Upper lobe of right lung (tissue), 1 donor: Measurements from ENCODE around the gene NRROS. TPM values are rescaled to one million over a fixed set of nuclear protein-coding genes. Genes with fewer than 3 reads are reported as not detected.

Source experiments
- ATAC-seq: fragments of 200-7000 bp; cut with Tn5 transposase; one replicate; pipeline ENCODE4 v1.9.1; 2020; ENCODE audit warnings: mild to moderate bottlenecking, moderate library complexity
- DNase-seq: peaks from one replicate; pipeline ENCODE4 v3.0.0-alpha.2; 2020
- H3K27ac ChIP-seq: fragments of 200-600 bp; one replicate; pipeline ENCODE4 v1.8.0; 2022
- H3K27me3 ChIP-seq: fragments of 200-600 bp; one replicate; pipeline ENCODE4 v1.8.0; 2022; ENCODE audit warnings: mild to moderate bottlenecking
- H3K36me3 ChIP-seq: fragments of 200-600 bp; one replicate; pipeline ENCODE4 v1.8.0; 2022
- H3K4me1 ChIP-seq: fragments of 200-600 bp; one replicate; pipeline ENCODE4 v1.8.0; 2022
- H3K4me3 ChIP-seq: fragments of 200-600 bp; one replicate; pipeline ENCODE4 v1.8.0; 2022; ENCODE audit warnings: mild to moderate bottlenecking
- H3K9me3 ChIP-seq: fragments of 200-600 bp; one replicate; pipeline ENCODE4 v1.8.0; 2022
- intact Hi-C: fragments of 100-400 bp; cut with DNase I; formaldehyde crosslinking; loops from one replicate; pipeline ENCODE4 v1.11.0; 2022
- total RNA-seq: library from RNA; stranded (reverse); fragmentation: NEBNext Ultra II Directional; extraction: Animal tissue kit (Norgen Biotek cat#: 25700); gene quantifications from one replicate; pipeline ENCODE4 v1.2.1, GENCODE V29; 2021
- TF ChIP-seq, protein P1 (sequence below): fragments of 200-600 bp; IDR thresholded peaks from one replicate; pipeline ENCODE4 v1.8.0; 2022; ENCODE audit warnings: antibody characterized with exemption
- donor health status: DM: no; HTN: yes; CAD: no; lungs with severe emphysema.

The NRROS gene
- total RNA-seq, 1 donor from 2014 or later: 19.5 TPM

DNA sequence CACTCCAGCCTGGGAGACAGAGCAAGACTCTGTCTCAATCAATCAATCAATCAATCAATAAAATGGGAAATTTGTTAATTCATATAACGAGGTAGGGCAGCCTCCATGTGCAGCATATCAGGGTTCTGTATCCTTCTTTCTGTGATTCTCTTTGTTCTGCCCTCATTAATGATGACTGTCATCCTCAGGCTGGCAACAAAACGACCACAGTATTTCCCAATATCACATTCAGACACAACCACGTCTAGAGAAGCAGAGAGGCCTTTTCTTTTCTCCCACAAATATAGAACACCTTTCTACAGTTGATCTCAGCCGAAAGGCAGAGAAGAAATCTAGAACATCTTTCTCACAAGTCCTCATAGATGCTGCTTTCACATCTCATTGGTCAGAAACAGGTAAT is 61.3 kb downstream of the NRROS start:
- no peak overlapping the region for H3K4me3 ChIP-seq
- intact Hi-C loops: no loop called here
- H3K27ac ChIP-seq: no peak overlapping the region
- DNase-seq: no peak
- H3K36me3 ChIP-seq: no peaks in the 10 kb centered on the region
- ATAC-seq: no peak
- TF ChIP-seq, protein P1, sequence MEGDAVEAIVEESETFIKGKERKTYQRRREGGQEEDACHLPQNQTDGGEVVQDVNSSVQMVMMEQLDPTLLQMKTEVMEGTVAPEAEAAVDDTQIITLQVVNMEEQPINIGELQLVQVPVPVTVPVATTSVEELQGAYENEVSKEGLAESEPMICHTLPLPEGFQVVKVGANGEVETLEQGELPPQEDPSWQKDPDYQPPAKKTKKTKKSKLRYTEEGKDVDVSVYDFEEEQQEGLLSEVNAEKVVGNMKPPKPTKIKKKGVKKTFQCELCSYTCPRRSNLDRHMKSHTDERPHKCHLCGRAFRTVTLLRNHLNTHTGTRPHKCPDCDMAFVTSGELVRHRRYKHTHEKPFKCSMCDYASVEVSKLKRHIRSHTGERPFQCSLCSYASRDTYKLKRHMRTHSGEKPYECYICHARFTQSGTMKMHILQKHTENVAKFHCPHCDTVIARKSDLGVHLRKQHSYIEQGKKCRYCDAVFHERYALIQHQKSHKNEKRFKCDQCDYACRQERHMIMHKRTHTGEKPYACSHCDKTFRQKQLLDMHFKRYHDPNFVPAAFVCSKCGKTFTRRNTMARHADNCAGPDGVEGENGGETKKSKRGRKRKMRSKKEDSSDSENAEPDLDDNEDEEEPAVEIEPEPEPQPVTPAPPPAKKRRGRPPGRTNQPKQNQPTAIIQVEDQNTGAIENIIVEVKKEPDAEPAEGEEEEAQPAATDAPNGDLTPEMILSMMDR: no peak
- no peaks in the 10 kb centered on the region for H3K27me3 ChIP-seq
- no peaks in the 10 kb centered on the region for H3K9me3 ChIP-seq
- no peaks in the 10 kb centered on the region for H3K4me1 ChIP-seq

DNA sequence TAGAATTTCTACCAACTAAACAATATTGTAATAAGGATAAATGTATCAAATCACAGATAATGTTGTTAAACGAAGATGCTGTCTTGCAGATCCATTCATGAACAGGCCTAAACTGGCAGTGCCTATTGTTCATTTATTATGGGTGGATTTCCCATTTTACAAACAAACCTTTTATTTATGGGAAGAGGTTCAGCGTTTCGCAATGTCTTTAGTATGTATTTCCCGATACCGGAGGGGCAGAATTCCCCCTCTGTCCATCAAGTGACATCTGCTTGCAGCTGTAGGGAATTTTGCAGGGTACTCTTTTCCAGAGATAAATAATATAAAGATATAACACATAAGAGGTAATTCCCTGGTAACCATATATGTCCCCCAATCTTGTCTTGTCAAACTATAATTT is 66.8 kb downstream of the NRROS start:
- Histone ChIP-seq H3K4me1 (peaks cover 5% of the 10 kb centered on the region), H3K4me3 (no peak overlapping the region)
- TF ChIP-seq, protein P1: no peak

DNA sequence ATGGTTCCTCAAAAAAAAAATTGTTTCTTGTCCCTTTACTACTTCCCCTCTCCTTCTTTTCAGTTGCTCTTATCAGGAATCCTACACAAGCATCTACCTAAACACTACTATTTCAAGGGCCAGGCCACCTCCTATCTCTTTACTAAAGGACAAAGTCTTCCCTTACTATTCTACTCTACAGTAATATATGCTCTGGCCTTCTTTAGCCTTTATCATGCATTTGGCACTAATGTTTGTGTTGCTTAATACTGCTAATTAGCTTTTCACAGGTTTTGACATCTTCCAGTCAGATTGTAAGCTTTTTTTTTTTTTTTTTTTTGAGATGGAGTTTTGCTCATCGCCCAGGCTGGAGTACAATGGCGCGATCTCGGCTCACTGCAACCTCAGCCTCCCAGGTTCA is 67.2 kb downstream of the NRROS start:
- intact Hi-C loops: no loop called here
- Histone ChIP-seq H3K4me1 (peaks cover 7% of the 10 kb centered on the region), H3K36me3 (no peaks in the 10 kb centered on the region), H3K4me3 (no peak overlapping the region), H3K27me3 (no peaks in the 10 kb centered on the region), H3K9me3 (no peaks in the 10 kb centered on the region), H3K27ac (no peak overlapping the region)
- DNase-seq (no peak), ATAC-seq (no peak)
- TF ChIP-seq, protein P1: no peak

More for the DNA sequence above, 66.8 kb downstream of the NRROS start:
- ATAC-seq: no peak
- intact Hi-C loops: no loop called here
- Histone ChIP-seq H3K27me3 (no peaks in the 10 kb centered on the region), H3K9me3 (no peaks in the 10 kb centered on the region), H3K36me3 (no peaks in the 10 kb centered on the region), H3K27ac (no peak overlapping the region)
- DNase-seq: no peak

DNA sequence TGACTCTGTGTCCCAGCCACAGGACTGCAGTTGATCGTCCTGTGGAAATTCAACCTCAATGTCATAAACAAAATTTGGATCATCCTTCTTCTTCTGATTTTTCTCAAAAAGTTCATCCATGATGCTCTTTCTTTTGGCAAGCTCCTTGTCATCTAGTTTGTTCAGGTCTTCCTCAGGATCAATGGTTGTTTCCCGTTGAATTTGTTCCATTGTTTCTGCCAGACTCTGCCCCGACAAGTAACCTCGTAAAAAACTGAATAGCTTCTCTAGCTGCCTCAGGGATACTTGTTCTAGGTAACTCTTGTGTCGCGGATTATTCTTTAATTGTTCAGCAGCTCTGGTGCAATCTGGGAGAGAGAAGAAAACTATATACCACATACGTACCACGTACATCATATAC is 68.1 kb downstream of the NRROS start:
- TF ChIP-seq, protein P1: no peak
- ATAC-seq: no peak
- H3K36me3 ChIP-seq: no peaks in the 10 kb centered on the region
- no peaks in the 10 kb centered on the region for H3K9me3 ChIP-seq
- H3K4me3 ChIP-seq: no peak overlapping the region
- intact Hi-C loops: no loop called here
- no peaks in the 10 kb centered on the region for H3K27me3 ChIP-seq
- H3K27ac ChIP-seq: no peak overlapping the region
- peaks cover 7% of the 10 kb centered on the region for H3K4me1 ChIP-seq
- no peak for DNase-seq

DNA sequence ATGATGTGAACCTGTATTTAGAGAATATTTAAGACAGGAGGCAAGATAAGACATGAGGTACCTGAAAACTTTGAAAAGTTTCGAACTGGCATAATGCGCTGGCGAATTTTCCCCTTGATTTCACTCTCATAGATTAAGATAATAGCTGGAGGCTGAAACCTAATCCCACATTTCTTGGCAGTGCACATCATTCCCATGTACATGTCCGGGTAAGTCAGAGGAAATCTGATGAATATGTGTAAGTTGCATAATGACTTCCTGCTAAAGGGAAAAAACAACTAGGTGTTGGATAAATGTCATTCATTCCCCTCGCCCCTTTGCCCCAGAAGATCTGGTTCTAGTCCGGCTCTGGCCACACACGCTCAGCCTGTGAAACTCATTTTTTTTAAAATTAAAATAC is 69.0 kb downstream of the NRROS start:
- TF ChIP-seq, protein P1: no peak
- ATAC-seq (no peak), DNase-seq (no peak)
- peaks cover 11% of the 10 kb centered on the region for H3K4me1 ChIP-seq
- H3K27me3 ChIP-seq: no peaks in the 10 kb centered on the region
- no peak overlapping the region for H3K4me3 ChIP-seq
- intact Hi-C loops: no loop called here
- H3K27ac ChIP-seq: no peak overlapping the region
- no peaks in the 10 kb centered on the region for H3K36me3 ChIP-seq
- H3K9me3 ChIP-seq: no peaks in the 10 kb centered on the region

Other genes with a start within 250 kb of the NRROS start
- 54.0 TPM for gene UBXN7, start 207.3 kb upstream of the NRROS start, total RNA-seq
- gene RNF168, start 135.9 kb upstream of the NRROS start, total RNA-seq: 21.1 TPM
- gene SMCO1, start 124.3 kb upstream of the NRROS start, total RNA-seq: not detected
- 13.8 TPM for gene WDR53, start 71.1 kb upstream of the NRROS start, total RNA-seq
- gene FBXO45, start 71.0 kb upstream of the NRROS start, total RNA-seq: 8.2 TPM
- 1.6 TPM for gene CEP19, start 72.6 kb downstream of the NRROS start, total RNA-seq
- 17.4 TPM for gene PIGX, start 72.7 kb downstream of the NRROS start, total RNA-seq
- 77.8 TPM for gene PAK2, start 100.2 kb downstream of the NRROS start, total RNA-seq
- 27.7 TPM for gene SENP5, start 228.2 kb downstream of the NRROS start, total RNA-seq